Hepatocyte (in vitro differentiated cells): Measurements from ENCODE around the gene LEPR. TPM values are rescaled to one million over a fixed set of nuclear protein-coding genes. Genes with fewer than 3 reads are reported as not detected.
A peak's percentile ranks its signal among the peaks of the same experiment; 100 is the strongest.

Source experiments
- DNase-seq: peaks from one replicate; pipeline ENCODE4 v3.0.0-alpha.2; 2016; ENCODE audit warnings: low spot score
- H2AFZ ChIP-seq: fragments of 200-600 bp; sonication (generic); 2 replicates; pipeline ENCODE4 v1.6.0; 2016; ENCODE audit warnings: antibody characterized with exemption, mild to moderate bottlenecking
- H3K27ac ChIP-seq: fragments of 200-600 bp; sonication (generic); 2 replicates; pipeline ENCODE4 v1.5.1; 2016; ENCODE audit warnings: mild to moderate bottlenecking
- H3K27me3 ChIP-seq: fragments of 200-600 bp; sonication (generic); 2 replicates; pipeline ENCODE4 v1.6.1; 2016
- H3K36me3 ChIP-seq: fragments of 200-600 bp; sonication (generic); replicated peaks from 2 replicates; pipeline ENCODE4 v1.5.1; 2016; ENCODE audit warnings: low read depth; ENCODE audit not compliant: insufficient read depth
- H3K4me1 ChIP-seq: fragments of 200-600 bp; sonication (generic); 2 replicates; pipeline ENCODE4 v1.5.1; 2016; ENCODE audit warnings: mild to moderate bottlenecking, moderate library complexity; ENCODE audit not compliant: insufficient read depth
- H3K4me2 ChIP-seq: fragments of 200-600 bp; sonication (generic); 2 replicates; pipeline ENCODE4 v1.6.0; 2016
- H3K4me3 ChIP-seq: fragments of 200-600 bp; sonication (generic); 2 replicates; pipeline ENCODE4 v1.5.1; 2016; ENCODE audit warnings: mild to moderate bottlenecking
- H3K79me2 ChIP-seq: fragments of 200-600 bp; sonication (generic); 2 replicates; pipeline ENCODE4 v1.6.0; 2017; ENCODE audit warnings: mild to moderate bottlenecking
- H3K9me2 ChIP-seq: fragments of 200-600 bp; sonication (generic); replicated peaks from 2 replicates; pipeline ENCODE4 v1.6.0; 2017; ENCODE audit warnings: mild to moderate bottlenecking; ENCODE audit not compliant: insufficient read depth
- H3K9me3 ChIP-seq: fragments of 200-600 bp; sonication (generic); 2 replicates; pipeline ENCODE4 v1.5.1; 2016; ENCODE audit warnings: low read depth, mild to moderate bottlenecking
- H4K20me1 ChIP-seq: fragments of 200-600 bp; sonication (generic); 2 replicates; pipeline ENCODE4 v1.6.0; 2016; ENCODE audit warnings: mild to moderate bottlenecking; ENCODE audit not compliant: insufficient read depth, poor library complexity, severe bottlenecking
- EZH2 ChIP-seq: fragments of 200-600 bp; sonication (generic); IDR thresholded peaks from 2 replicates; pipeline ENCODE4 v1.6.1; 2016; ENCODE audit warnings: antibody characterized with exemption, mild to moderate bottlenecking, borderline replicate concordance
- EZH2phosphoT487 ChIP-seq: fragments of 200-600 bp; sonication (generic); IDR thresholded peaks from one replicate; pipeline ENCODE4 v1.6.1; 2018; ENCODE audit warnings: antibody characterized with exemption, mild to moderate bottlenecking, low read depth, moderate library complexity; ENCODE audit not compliant: unreplicated experiment, severe bottlenecking
- WGBS: methylation state at CpG from one replicate; pipeline ENCODE4 v1.1.6; 2016; ENCODE audit warnings: low lambda C conversion rate; ENCODE audit errors: missing lambda C conversion rate; 5-methylcytosine and 5-hydroxymethylcytosine counted together
- polyA plus RNA-seq: library from polyadenylated mRNA; unstranded; fragments of >200 nt; fragmentation: Nextera tagmentation; extraction: Ambion mirVana; gene quantifications from 2 replicates; pipeline ENCODE4 v1.2.1, GENCODE V29; 2016
- total RNA-seq: library from RNA; depleted of rRNA; stranded (reverse); fragments of >200 nt; gene quantifications from 2 replicates; pipeline ENCODE4 v1.2.3, GENCODE V29; 2014
- TF ChIP-seq, protein P1 (sequence below): fragments of 200-600 bp; sonication (generic); IDR thresholded peaks from 2 replicates; pipeline ENCODE4 v1.5.1; 2016; ENCODE audit warnings: antibody characterized with exemption, mild to moderate bottlenecking; ENCODE audit not compliant: poor library complexity

The LEPR gene
- total and polyA plus RNA-seq, 2 experiments from 2014 or later: 1.3 to 6.1 TPM

DNA sequence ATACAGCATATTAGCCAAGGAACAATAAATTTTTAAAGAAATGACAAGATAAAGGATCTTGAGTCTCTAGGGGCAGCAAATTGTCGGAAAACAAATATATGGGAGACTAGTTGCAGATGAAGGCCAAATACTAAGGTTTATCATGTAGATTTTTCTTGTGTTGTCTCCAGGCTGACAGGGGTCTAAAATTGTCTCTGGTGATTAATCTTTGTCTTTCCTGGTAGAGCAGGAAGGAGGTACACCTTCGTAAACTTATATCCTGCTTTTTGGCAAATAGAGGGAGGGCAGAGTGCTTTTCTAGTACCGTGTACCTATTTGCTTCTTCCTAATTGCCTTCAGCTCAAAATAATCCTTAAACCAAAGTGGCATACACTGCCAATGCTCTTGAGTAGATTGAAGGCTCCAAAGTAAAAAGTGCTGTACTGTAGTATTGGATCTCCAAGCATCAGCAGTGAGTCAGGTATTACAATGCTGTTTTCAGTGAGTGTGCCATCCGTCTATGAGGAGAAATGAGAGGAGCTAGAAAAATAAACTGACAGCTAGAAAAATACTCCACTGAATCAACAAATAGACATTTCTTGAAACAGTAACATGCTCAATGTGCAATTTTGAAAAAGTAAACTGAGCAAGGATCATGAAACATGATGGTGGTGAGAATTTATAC, 1.8 kb upstream of the LEPR start:
- no peaks in the 10 kb centered on the region for H3K9me3 ChIP-seq
- H2AFZ ChIP-seq: peak overlapping the region; percentile 76
- H4K20me1 ChIP-seq: peaks cover 2% of the 10 kb centered on the region
- TF ChIP-seq, protein P1, sequence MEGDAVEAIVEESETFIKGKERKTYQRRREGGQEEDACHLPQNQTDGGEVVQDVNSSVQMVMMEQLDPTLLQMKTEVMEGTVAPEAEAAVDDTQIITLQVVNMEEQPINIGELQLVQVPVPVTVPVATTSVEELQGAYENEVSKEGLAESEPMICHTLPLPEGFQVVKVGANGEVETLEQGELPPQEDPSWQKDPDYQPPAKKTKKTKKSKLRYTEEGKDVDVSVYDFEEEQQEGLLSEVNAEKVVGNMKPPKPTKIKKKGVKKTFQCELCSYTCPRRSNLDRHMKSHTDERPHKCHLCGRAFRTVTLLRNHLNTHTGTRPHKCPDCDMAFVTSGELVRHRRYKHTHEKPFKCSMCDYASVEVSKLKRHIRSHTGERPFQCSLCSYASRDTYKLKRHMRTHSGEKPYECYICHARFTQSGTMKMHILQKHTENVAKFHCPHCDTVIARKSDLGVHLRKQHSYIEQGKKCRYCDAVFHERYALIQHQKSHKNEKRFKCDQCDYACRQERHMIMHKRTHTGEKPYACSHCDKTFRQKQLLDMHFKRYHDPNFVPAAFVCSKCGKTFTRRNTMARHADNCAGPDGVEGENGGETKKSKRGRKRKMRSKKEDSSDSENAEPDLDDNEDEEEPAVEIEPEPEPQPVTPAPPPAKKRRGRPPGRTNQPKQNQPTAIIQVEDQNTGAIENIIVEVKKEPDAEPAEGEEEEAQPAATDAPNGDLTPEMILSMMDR: no peak
- TF ChIP-seq EZH2: no peak
- TF ChIP-seq EZH2phosphoT487: no peak
- no peak for DNase-seq
- H3K27me3 ChIP-seq: no peaks in the 10 kb centered on the region
- H3K4me2 ChIP-seq: peak overlapping the region; percentile 79
- H3K27ac ChIP-seq: peak overlapping the region; percentile 96
- no peak overlapping the region for H3K4me3 ChIP-seq
- peaks cover 32% of the 10 kb centered on the region for H3K4me1 ChIP-seq
- H3K36me3 ChIP-seq: no peaks in the 10 kb centered on the region
- peaks cover 24% of the 10 kb centered on the region for H3K79me2 ChIP-seq
- 84% methylated on average over 4 of the region's 4 CpGs for WGBS
- H3K9me2 ChIP-seq: no peaks in the 10 kb centered on the region

DNA sequence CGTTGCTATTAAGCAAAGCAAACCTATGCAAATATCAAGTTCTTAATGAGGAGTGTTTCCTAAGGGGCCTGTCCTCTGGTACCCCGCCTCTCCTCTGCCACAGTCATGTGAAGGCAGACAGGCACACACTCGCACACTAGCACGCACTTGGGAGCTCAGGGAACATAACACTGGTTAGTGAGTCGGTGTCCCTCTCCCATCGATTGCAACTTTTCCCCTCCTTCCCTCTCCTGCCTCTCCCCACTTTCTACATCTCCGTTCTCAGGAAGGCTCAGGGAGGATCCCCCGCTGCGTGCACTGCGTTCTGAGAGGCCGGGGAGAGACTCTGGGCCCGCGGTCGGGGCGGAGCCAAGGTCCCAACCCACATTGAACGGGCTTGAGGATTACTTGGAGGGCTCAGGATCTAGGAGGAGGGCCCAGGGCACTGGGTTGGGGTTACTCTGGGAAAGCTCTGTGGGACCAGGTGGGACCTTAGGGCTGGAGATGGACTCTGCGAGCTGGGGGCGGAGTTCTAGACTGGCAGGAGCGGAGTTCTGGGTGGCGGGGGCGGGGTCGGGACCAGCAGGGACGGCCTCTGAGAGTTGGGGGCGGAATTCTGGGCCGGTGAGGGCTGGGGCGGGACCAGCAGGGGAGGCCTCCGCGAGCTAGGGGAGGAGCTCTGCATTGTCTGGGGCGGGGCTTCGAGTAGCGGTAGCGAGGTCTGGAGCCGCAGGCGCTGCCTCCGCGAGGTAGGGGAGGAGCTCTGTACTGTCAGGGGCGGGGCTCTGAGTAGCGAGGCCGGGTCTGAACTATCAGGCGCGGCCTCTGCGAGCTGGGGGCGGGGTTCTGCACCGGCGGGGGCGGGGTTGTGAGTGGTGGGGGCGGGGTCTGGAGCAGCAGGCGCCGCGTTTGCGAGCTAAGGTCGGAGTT, 533 bp upstream of the LEPR start:
- 2% methylated on average over 28 of the region's 52 CpGs for WGBS
- peak overlapping the region; percentile 56 for H3K4me3 ChIP-seq
- H3K9me3 ChIP-seq: no peaks in the 10 kb centered on the region
- peaks cover 37% of the 10 kb centered on the region for H3K79me2 ChIP-seq
- H3K4me1 ChIP-seq: peaks cover 34% of the 10 kb centered on the region
- no peaks in the 10 kb centered on the region for H3K9me2 ChIP-seq
- peak overlapping the region; percentile 76 for H2AFZ ChIP-seq
- peak; percentile 100 for DNase-seq
- H3K4me2 ChIP-seq: peak overlapping the region; percentile 79
- H3K36me3 ChIP-seq: no peaks in the 10 kb centered on the region
- TF ChIP-seq, protein P1: no peak
- TF ChIP-seq EZH2phosphoT487: no peak
- TF ChIP-seq EZH2: no peak
- H3K27ac ChIP-seq: peak overlapping the region; percentile 99
- H3K27me3 ChIP-seq: no peaks in the 10 kb centered on the region
- peaks cover 10% of the 10 kb centered on the region for H4K20me1 ChIP-seq

DNA sequence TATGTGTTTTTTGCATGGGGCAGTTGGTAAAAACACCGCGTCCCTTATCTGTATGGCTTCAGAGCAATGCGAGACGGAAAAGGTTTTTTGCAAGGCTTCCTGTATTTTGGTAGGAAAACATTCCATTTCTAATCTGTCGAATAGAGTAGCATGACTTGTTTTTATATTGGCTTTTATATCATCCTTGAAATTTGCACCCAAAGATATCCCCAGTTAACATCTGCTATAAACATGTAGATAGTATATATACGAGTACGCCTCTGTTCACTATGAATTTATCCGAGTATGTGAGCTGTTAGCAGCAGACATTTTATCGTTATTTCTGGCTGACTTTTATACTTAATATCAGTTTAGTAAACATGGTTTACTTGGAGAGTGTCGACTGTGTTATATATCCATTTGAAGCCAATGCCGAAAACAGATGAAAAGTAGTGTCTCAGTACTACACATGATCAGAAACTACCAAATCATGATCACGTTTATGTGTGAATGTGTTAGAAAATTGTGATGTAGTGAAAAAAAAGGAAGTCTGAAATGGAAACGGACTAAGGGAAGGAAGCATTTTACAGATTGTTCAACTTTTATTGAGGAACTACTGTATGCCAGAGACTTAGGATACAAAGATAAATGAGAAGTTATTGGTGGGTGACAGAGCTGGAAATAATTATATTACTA, 1.0 kb downstream of the LEPR start:
- Histone ChIP-seq H3K4me1 (peaks cover 34% of the 10 kb centered on the region), H4K20me1 (peaks cover 18% of the 10 kb centered on the region), H3K9me2 (no peaks in the 10 kb centered on the region), H3K27me3 (no peaks in the 10 kb centered on the region), H3K4me3 (peak overlapping the region; percentile 69), H3K27ac (peak overlapping the region; percentile 99), H3K79me2 (peaks cover 51% of the 10 kb centered on the region), H3K4me2 (peak overlapping the region; percentile 84), H3K36me3 (no peaks in the 10 kb centered on the region), H3K9me3 (no peaks in the 10 kb centered on the region), H2AFZ (peak overlapping the region; percentile 77)
- DNase-seq: no peak
- 14% methylated on average over 13 of the region's 13 CpGs for WGBS
- TF ChIP-seq EZH2phosphoT487: no peak
- TF ChIP-seq, protein P1: no peak
- TF ChIP-seq EZH2: no peak
